GM12873 (cell line): ENCODE results near the gene CITED2.

Source experiments
- TF ChIP-seq, protein P1 (sequence below): IDR thresholded peaks from 2 replicates; pipeline ENCODE4 v1.5.1; 2012; ENCODE audit warnings: low read depth, mild to moderate bottlenecking, moderate library complexity, low read length, control low read depth; ENCODE audit not compliant: insufficient read depth; ENCODE audit errors: missing control alignments

CITED2 gene

DNA sequence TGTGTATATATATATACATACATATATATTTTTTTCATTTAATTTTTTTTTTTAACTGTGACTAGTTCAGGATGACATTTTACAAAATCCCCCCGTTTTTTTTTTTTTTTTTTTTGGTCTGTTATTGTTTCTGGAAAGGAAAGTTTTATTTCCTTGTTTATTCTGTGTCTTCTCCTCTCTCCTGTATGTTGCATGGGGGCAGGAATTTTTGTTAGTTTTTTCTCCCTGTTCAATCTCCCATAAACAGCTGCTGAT, 50.2 kb downstream of the CITED2 start:
- TF ChIP-seq, protein P1, sequence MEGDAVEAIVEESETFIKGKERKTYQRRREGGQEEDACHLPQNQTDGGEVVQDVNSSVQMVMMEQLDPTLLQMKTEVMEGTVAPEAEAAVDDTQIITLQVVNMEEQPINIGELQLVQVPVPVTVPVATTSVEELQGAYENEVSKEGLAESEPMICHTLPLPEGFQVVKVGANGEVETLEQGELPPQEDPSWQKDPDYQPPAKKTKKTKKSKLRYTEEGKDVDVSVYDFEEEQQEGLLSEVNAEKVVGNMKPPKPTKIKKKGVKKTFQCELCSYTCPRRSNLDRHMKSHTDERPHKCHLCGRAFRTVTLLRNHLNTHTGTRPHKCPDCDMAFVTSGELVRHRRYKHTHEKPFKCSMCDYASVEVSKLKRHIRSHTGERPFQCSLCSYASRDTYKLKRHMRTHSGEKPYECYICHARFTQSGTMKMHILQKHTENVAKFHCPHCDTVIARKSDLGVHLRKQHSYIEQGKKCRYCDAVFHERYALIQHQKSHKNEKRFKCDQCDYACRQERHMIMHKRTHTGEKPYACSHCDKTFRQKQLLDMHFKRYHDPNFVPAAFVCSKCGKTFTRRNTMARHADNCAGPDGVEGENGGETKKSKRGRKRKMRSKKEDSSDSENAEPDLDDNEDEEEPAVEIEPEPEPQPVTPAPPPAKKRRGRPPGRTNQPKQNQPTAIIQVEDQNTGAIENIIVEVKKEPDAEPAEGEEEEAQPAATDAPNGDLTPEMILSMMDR, result no peak

DNA sequence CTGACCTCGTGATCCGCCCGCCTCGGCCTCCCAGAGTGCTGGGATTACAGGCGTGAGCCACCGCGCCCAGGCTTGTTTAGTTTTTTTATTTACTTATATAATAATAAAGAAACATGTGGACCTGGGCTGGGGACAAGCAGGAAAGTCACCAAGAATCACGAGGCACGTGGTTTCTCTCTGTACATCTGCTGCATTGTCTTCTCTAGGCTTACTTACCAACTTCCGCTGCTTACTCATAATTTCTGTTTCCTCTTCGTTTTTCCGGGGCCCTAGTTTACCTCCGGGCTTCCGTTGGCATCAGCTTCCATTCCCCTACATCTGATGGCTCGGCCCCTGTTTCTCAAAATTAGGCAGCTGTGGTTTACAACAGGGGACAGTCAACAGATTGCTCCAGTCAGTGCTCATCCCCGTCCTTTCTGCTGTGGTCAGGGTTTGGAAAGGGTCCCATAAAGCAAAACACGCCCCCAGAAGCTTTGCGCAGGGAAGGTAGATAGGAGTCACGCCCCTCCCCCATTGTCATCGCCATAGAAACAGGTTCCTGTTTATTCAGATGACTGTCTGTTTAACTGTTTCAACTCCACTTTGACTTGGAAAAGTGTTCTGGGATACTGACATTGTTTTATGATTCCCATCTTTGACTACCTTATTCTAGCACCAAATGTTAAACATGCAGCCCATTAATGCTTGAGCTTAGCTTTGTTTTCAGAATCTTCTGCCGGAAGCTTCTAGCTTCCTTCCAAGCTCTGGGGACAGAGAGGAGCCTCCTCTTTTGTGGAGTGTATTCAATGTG, 50.7 kb downstream of the CITED2 start:
- TF ChIP-seq, protein P1, result no peak
